ENCODE results near the gene DHRS3. TPM values are rescaled to one million over a fixed set of nuclear protein-coding genes. Genes with fewer than 3 reads are reported as not detected.

DHRS3 gene
- total RNA-seq, 1 experiment from 2014 or later = 37.7 TPM

GRCh38 chr1:12629985-12630760, 12.2 kb upstream of the DHRS3 start:
- no peaks in the 10 kb centered on the region for H3K36me3 Mint-ChIP-seq
- ChIA-PET POLR2A (interaction anchor here (0.8 to 1.6 kb wide), 6 partner anchors 10 to 29 kb away, joined by 3 to 5 read pairs (median 4); partner anchors contain the start of genes AADACL4 and DHRS3), CTCF (interaction anchor here (0.9 to 4.1 kb wide), 12 partner anchors 9 to 354 kb away, joined by 3 to 37 read pairs (median 5); partner anchors contain the start of gene DHRS3)
- ATAC-seq (peak; percentile 6), DNase-seq (ENCODE audit: low spot score) (no peak)
- peak overlapping the region; percentile 94 for H3K27ac Mint-ChIP-seq
- H3K4me1 Mint-ChIP-seq = peaks cover 64% of the 10 kb centered on the region
- no peak for TF ChIP-seq NR1H2 (CRISPR knock-in tag; IDR thresholded peaks at IDR 0.05)
- no peak for TF ChIP-seq ZNF121 (CRISPR knock-in tag; IDR thresholded peaks at IDR 0.05)
- TF ChIP-seq ZNF138 (CRISPR knock-in tag; conservative IDR thresholded peaks at IDR 0.05) = no peak
- TF ChIP-seq CBFB (CRISPR knock-in tag; IDR thresholded peaks at IDR 0.05; ENCODE audit: low read depth) = no peak
- no peak for TF ChIP-seq FOXJ3 (CRISPR knock-in tag; IDR thresholded peaks at IDR 0.05; ENCODE audit: borderline replicate concordance)
- TF ChIP-seq ATF3 (CRISPR knock-in tag; conservative IDR thresholded peaks at IDR 0.05) = no peak
- no peak for TF ChIP-seq CTCF (IDR thresholded peaks at IDR 0.05)
- no peaks in the 10 kb centered on the region; the same call in 1 of the 2 replicates for H3K9me3 Mint-ChIP-seq
- H3K4me3 Mint-ChIP-seq = 0 out of 2 replicates have a peak overlapping the region, but pooled peaks have one; percentile 7
- H3K27me3 Mint-ChIP-seq (ENCODE audit: low read depth) = no peaks in the 10 kb centered on the region; the same call in 1 of the 2 replicates

- Mint-ChIP-seq H3K27ac (peak overlapping the region; percentile 94), H3K9me3 (no peaks in the 10 kb centered on the region), H3K4me3 (0 out of 2 replicates have a peak overlapping the region, but pooled peaks have one; percentile 7), H3K27me3 (ENCODE audit: low read depth) (no peaks in the 10 kb centered on the region; the same call in 1 of the 2 replicates), H3K36me3 (no peaks in the 10 kb centered on the region), H3K4me1 (peaks cover 61% of the 10 kb centered on the region)
- ATAC-seq (peak; percentile 96), DNase-seq (ENCODE audit: low spot score) (peak; percentile 51)
- CTCF ChIA-PET = interaction anchor here (0.9 to 4.1 kb wide), 12 partner anchors 9 to 354 kb away, joined by 3 to 37 read pairs (median 5); partner anchors contain the start of gene DHRS3
- POLR2A ChIA-PET = interaction anchor here (0.8 to 1.6 kb wide), 6 partner anchors 11 to 29 kb away, joined by 3 to 5 read pairs (median 4); partner anchors contain the start of genes AADACL4 and DHRS3
- TF ChIP-seq RORB (CRISPR knock-in tag; IDR thresholded peaks at IDR 0.05) = no peak
- no peak for TF ChIP-seq NFE2L1 (CRISPR knock-in tag; IDR thresholded peaks at IDR 0.05)
- TF ChIP-seq SP1 (CRISPR knock-in tag; conservative IDR thresholded peaks at IDR 0.05) = peak; percentile 28; the same call in 1 of the 2 replicates
- TF ChIP-seq CTCF (IDR thresholded peaks at IDR 0.05) = no peak
- TF ChIP-seq ZNF138 (CRISPR knock-in tag; conservative IDR thresholded peaks at IDR 0.05) = no peak
- no peak for TF ChIP-seq ZBTB43 (CRISPR knock-in tag; IDR thresholded peaks at IDR 0.05)
- TF ChIP-seq ZNF121 (CRISPR knock-in tag; IDR thresholded peaks at IDR 0.05) = peak; percentile 89
- no peak for TF ChIP-seq ZNF532 (CRISPR knock-in tag; IDR thresholded peaks at IDR 0.05; ENCODE audit: borderline replicate concordance)
- no peak for TF ChIP-seq ZNF232 (CRISPR knock-in tag; IDR thresholded peaks at IDR 0.05)
- peak; percentile 45; the same call in 1 of the 2 replicates for TF ChIP-seq ARID4B (CRISPR knock-in tag; IDR thresholded peaks at IDR 0.05; ENCODE audit: borderline replicate concordance)
- no peak for TF ChIP-seq GABPB1 (CRISPR knock-in tag; IDR thresholded peaks at IDR 0.05)
- 0 out of 2 replicates have a peak, but pooled peaks have one; percentile 33 for TF ChIP-seq ZNF671 (CRISPR knock-in tag; IDR thresholded peaks at IDR 0.05)
- TF ChIP-seq TCF7 (CRISPR knock-in tag; IDR thresholded peaks at IDR 0.05; ENCODE audit: low read depth) = no peak
- TF ChIP-seq TEAD1 (CRISPR knock-in tag; IDR thresholded peaks at IDR 0.05) = peak; percentile 37; the same call in 1 of the 2 replicates
Measured at GRCh38 chr1:12629511-12629956, 11.5 kb upstream of the DHRS3 start.

All from WTC11 (cell line).